HG03135 (cell line): ENCODE measurements around the gene SLC5A11.
"Not testable (repeated sequence)": the region's sequence is repeated elsewhere in the genome, so short reads cannot be mapped to it uniquely, and the experiment has no call there.

ENCODE experiments used
- ATAC-seq: cut with Tn5 transposase; IDR thresholded peaks from one replicate; pipeline ENCODE4 v1.9.1; 2021; ENCODE audit warnings: mild to moderate bottlenecking, moderate library complexity; ENCODE audit not compliant: unreplicated experiment

The SLC5A11 gene, protein sequence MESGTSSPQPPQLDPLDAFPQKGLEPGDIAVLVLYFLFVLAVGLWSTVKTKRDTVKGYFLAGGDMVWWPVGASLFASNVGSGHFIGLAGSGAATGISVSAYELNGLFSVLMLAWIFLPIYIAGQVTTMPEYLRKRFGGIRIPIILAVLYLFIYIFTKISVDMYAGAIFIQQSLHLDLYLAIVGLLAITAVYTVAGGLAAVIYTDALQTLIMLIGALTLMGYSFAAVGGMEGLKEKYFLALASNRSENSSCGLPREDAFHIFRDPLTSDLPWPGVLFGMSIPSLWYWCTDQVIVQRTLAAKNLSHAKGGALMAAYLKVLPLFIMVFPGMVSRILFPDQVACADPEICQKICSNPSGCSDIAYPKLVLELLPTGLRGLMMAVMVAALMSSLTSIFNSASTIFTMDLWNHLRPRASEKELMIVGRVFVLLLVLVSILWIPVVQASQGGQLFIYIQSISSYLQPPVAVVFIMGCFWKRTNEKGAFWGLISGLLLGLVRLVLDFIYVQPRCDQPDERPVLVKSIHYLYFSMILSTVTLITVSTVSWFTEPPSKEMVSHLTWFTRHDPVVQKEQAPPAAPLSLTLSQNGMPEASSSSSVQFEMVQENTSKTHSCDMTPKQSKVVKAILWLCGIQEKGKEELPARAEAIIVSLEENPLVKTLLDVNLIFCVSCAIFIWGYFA

DNA sequence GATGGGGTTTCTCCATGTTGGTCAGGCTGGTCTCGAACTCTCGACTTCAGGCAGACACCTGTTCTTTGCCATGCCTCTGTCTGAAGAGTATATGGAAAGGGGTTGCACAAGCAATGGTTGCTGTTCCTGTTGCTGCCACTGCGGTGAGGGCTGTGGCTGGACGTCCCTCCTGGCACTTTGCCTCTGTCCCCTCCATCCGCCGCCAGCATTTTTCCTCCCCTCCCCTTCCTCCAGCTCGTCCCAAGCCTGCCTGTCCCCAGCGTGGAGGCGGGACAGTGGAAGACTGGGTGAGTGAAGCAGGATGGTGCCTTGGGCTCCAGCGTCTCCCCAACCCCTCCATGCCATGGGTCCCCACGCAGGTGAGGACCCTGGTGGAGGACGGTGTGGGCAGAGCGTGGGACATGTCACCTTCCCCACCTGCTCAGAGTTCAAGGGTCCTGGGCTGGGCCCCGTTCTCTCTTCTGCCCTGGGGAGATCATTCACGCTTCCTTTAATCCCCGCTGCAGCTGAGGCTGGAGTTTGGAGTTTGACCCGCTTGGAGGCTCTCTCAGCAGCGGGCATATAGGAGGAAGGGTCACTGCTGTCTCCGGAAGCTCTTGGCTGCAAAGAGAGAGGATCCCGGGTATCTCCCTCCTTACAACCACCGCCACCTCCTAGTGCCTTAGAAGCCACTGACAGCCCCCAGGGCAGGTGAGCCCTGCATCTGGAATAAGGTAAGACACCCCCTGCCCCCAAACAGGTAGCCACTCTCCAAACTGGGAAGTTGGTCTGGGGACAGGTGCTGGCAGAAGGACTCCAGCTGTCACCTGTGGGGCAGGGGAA, at the start of gene SLC5A11:
Gene SLC5A11, plus strand, starts transcription at position 238 of the 822 bp plus-strand sequence. CDS start 12,681 bp downstream, outside the sequence.
- ATAC-seq, result no peak

DNA sequence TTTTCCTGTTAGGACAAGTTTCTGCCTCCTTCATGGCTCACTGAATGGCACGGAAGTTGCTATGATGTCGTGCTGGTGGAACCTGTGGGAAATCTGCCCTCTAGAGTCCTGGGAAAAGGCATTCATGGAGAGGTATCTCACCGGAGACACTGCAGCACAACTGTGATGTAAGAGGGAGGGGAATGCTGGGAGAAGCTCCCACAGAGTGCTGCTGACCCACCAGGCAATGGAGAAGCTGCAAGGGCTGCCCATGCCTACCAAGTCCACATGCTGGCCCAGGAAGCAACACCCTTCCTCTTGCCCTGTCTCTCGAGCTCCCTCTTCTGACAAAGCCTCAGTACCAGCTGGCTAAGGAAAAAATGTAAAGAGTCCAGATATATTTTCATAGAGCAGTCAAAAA, 45.2 kb upstream of the SLC5A11 start:
- ATAC-seq, result no peak

DNA sequence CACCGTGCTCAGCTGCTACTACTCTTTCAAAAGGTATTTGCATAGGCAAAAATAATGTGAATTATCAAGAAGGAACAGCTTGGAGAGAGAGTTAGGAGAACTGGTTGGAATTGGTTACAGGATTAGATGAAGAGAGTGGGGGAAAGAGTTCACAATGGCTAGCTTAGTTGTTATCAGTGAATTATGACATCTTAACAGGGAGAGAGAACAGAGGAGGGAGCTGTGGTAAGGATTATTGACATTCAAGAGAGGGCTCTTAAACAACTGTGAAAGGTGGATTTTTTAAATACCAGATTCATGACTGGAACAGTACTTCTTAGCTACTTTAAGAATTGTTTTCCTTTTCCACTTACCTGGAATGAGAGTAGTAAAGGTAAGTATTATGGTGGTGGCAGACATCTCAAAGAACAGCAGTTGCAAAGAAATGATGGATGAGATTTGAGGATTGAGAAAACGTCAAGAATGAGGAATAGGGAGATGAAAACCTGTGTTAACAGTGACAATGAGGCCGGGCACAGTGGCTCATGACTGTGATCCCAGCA, 43.9 kb upstream of the SLC5A11 start:
- no peak for ATAC-seq

DNA sequence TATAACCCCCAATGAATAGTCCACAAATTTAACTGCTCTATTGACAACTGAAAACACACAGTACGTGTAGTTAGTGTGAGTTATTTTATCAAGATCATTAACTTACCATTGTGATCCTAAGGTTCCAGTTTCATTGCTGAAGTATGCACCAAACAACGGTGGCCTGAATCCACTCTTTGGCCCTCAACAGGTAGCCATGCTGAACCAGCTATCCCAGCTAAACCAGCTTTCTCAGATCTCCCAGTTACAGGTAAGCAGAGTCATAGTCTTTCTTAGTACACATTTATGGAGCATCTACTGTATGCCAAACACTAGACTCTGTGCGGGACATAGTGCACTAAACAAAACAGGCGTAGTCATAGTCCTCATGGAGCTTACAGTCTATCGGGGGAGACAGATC, 40.3 kb upstream of the SLC5A11 start:
- no peak for ATAC-seq

DNA sequence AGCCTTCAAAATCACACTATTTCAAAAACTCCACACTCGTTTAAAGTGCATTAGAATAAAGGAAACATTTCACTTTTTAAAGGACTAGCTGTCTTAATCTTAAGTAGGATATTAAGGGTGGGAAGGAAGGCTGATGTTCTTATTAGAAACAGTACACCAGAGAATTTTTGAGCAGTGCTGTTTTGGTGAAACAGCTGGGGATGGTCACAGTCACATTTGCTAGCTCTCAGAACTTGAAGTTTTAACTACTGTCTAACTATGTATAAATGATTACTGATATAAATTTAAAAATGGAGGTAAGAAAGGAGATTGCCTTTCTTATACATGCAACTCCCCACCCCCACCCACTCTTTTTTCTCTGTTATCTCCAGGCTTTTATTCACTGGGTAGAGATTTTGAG, 38.5 kb upstream of the SLC5A11 start:
- no peak for ATAC-seq

DNA sequence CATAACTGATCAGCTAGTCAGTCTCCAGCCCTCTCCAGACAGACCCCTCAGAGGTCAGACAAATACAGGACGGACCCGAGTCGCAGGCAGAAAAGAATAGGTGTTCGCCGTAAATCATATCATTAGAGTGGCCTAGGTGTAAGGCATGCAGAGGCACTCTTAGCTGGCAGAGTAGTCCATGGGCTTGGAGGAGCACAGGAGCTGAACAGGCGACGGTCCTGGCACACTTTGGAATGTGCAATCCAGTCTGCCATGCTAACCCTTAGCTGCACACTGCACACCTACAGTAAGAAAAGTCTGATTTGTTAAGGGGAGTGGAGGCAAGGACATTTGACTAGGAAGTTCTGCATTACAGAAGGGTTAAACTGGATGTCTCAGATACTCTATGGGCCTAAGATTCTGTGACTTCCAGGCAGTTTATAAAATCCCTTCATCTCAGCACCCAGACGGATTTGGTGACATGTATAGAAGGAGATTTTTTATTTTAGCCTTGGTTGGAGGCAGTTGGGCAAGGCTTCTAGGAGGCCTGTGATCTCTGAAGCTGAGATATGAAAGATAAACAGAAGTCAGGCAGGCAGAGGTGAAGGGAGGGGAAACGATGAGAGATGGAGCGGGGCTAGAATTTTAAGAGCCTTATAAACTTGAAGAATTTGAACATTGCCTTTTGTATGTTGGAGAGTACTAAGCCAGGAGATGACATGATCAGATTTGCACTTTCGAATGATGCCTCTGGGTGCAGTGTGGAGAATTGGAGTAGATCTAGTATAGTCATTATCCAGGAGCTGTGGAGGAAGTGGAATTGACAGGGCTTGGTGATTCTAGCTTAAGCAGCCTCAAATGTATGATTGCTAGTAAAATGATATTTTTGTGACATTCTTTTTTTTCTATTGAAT, 34.6 kb upstream of the SLC5A11 start:
- ATAC-seq, result no peak

DNA sequence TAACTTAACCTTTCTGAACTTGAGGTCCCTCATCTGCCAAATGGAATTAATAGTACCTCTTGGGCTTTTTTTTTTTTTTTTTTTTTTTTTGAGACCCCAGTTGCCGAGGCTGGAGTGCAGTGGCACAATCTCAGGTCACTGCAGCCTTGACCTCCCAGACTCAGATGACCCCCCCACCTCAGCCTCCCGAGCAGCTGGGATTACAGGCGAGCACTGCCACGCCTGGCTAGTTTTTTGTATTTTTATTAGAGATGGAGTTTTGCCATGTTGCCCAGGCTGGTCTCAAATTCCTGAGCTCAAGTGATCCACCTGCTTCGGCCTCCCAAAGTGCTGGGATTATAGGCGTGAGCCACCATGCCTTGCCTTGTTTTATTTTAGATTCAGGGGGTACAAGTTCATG, 33.0 kb upstream of the SLC5A11 start:
- not testable (repeated sequence) for ATAC-seq

DNA sequence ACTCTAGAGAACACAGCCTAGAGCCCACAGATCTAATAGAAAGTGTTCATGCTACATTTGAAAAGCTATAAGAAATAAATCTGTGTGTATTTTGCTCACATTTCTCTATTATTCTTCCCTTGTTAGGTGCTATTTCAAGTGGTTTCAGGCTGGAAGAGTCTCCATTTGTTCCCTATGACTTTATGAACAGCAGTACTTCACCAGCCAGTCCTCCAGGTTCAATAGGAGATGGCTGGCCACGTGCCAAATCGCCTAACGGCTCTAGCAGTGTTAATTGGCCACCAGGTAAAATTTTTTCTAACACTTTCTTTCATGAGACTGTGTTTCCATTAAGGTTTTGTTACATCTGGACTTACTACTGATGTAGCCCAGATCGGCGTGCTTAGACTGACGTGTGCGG, 30.7 kb upstream of the SLC5A11 start:
- ATAC-seq, result no peak

DNA sequence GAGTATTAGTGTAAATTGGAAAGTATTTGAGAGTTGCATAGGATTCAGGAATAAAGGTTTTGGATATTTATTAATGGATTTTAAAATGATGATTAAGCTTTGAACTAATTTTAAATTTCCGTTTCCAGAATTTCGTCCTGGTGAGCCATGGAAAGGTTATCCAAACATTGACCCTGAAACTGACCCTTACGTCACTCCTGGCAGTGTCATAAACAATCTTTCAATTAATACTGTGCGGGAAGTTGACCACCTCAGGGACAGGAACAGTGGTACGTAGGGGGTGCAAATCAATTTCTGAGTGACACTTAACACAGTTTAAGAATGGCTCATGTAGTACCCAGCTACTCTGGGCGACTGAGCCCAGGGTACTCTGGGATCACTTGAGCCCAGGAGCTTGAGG, 29.1 kb upstream of the SLC5A11 start:
- no peak for ATAC-seq

DNA sequence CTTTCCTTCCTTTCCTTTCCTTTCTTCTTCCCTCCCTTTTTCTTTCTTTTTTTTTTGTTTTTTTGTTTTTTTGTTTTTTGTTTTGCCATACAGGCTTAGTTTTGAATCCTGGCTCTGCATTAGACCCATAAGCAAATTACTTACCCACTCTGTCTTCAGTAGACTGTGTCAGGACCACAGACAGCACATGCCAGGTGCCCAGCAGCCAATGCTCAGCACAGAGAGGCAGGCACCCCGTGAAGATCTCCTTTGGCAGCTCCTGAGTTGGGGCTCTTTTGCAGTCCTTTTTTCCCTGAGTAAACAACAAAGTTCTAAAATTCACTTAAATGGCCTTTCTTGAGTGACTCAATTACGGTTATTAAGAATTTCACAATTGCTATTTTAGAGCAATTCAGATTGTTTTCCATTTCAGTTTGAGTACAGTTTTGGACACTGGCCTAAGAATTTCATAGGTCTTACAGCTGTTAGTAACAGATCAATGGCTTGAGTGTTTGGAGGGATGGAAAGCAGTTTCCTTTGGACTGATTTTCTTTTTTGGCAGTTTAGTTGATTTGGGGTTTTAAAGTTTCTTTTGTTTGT, 26.2 kb upstream of the SLC5A11 start:
- no peak for ATAC-seq

DNA sequence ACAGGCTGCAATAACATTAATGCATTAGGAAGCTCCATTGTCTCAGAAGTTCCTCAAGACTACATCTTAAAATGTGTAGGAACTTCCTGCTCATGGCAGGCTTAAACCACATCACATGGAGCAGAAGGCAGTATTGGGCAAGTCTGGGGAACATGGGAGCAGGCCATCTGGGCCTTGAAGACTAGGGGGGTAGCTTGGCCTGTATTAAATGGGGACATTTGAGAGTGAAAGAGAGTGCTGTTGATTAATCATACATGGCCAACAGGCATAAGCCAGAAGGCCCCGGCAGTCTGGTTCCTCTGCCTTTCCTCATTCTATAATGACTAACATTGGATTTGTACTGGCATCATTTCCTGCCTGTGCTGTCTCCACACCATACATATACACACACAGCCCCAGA, 25.2 kb upstream of the SLC5A11 start:
- ATAC-seq, result no peak

DNA sequence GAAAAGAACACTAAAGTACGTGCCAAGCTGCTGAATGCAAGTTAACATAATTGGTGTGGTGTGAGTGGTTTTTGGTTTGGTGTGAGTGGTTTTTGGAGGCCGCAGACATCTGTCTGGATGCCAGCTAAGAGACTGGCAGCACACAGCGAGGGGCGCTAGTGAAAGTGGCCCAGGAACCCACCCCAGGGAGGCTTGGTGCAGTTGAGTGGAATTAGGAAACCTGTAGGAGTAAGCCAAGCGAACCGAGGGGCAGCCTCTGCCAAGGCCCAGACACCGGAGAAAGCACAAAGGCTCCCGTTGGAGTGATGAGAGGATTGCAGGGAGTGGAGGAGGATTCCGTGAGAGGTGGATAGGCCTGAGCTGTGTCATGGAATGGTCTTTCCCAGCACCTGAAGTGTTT, 24.6 kb upstream of the SLC5A11 start:
- ATAC-seq, result no peak

DNA sequence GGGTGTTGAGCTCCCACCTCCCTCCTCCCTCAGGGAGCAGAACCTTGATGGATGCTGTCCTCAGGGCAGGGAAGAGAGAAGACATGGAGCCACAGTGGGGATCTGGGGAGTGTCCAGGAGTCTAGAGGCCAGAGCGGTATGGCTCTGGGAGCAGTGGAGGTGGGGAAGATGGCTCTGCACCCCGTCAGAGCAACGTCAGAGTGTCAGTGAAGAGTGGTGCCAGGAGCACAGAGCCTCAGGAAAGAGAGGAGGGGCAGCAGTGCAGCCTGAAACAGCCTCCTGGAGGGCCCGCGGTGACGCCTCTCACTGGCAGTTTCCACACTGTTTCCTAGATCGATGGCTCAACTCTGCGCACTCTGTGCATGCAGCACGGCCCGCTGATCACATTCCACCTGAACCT, 23.2 kb upstream of the SLC5A11 start:
- no peak for ATAC-seq

DNA sequence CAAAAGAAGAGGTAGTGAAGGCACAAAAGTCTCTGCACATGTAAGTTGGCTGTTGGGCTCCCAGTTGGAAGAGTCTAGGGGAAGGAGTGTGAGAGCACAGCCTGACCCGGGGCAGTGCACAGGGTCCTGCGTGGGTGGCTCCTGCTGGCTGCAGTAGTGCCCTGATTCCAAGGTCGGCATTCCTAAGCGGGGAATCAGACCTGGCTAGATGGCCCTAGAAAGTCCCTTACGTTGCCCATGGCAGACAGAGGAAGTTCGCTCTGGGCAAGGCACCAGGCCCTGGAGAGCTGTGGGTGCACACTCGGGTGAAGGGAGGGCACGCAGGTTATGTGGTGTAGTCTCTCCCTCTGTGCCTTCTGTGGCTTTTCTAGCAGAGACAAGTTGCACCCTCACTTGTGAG, 22.8 kb upstream of the SLC5A11 start:
- ATAC-seq, result no peak

DNA sequence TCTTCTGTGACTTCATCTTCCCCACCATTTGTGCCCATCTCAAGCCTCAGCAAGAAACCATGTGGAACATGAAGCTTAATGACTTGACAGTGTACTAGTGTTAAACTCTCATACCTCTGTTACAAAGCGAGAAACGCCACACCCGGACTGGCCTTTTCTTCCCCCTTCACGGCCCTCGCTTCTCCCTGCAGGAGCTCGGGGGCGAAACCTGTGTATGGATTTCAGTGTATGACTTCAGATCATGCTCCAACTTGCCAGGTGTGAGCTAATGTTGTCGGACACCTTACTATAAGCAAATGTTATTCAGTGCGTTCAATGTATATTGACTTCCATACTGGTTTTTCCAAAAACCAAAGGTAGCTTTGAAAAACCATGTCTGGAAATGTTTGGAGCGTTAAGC, 20.1 kb upstream of the SLC5A11 start:
- ATAC-seq, result no peak

DNA sequence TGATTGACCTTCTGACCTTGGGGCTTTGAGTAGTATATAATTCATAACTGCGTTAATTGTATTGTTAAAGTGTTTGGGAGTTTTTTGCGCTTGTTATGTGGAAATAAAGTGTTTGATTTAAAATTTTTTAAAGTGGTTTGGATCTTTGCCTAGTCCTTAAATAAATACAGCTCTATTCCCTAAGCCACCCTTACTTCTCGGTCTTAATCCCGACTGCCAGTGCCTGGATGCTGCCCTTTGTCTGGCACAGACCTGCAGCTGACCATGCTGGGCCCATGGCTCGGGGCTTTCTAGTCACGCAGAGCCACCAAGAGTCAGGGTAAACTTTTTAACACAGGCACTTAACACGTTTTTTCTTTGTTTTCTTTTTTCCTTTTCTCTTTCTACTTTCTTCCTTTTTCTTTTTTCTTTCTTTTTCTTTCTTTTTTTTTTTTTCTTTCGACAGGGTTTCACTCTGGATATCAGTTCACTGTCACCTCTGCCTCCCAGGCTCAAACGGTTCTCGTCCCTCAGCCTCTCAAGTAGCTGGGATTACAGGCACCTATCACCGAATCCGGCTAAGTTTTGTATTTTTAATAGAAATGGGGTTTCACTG, 19.6 kb upstream of the SLC5A11 start:
- ATAC-seq, result no peak

DNA sequence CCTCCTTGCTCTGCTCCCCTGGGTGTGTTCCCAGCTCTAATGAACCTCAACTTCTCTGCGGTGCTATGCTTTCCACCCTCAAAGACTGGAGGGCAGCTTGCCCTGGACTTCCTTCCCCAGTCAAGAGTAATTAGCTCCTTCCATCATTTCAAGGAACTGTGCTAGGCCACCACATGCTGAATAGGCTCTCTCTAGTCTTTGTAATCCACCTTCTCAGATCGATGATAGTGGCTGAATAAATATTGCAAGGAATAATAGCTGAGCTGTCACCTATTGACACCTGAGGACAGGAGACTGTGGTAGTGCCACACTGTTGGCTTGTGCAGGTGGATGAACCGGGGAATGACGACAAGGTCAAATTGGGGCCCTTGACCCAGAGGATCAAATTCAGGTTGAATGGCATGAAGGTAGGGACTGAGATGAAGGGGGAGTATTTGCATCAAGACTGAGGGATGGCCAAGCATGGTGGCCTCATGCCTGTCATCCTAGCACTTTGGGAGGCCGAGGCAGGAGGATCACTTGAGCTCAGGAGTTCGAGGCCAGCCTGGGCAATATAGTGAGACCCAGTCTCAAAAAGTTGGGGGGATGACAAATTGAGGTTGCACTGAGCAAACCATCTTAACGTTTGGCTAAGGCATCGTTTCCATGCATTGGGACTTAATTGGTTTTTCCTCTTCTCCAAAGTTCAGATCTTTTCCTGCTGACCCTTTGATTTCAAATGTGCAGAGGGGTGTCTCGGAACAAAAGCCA, 18.8 kb upstream of the SLC5A11 start:
- no peak for ATAC-seq

DNA sequence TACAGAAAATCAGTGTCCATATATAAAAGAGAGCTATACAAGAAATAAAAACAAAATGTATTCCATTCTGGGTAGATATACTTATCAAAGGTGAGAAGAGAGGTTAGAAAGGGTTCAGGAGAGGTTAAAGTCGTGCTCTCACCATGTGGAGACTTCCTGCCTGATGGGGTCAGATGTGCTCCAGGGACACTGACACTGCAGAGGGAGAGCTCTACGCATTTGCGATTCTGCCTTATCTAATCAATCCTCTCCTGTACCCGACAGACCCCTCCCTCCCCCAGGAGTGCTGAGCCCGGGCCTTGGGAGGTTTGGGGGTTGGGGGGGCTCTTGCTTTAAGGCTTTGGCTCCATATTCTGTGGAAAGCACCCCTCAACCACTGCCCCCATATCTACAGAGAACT, 16.6 kb upstream of the SLC5A11 start:
- no peak for ATAC-seq

DNA sequence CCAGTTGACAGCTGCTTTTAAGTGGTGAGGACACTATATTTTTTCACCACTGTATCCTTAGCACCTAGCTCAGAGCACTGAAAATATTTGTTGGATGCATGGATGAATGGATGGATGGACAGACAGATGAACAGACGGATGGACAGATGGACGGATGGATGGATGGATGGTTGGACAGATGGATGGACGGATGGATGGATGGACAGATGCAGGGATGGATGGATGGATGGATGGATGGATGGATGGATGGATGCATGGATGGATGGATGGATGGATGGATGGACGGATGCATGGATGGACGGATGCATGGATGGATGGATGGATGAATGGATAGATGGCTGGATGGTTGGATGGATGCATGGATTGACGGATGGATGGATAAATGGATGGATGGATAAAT, 12.4 kb upstream of the SLC5A11 start:
- ATAC-seq, result no peak
